Measurements from ENCODE around the gene FPR2. TPM values are rescaled to one million over a fixed set of nuclear protein-coding genes. Genes with fewer than 3 reads are reported as not detected.

Gene FPR2
- total and polyA plus RNA-seq, 2 donors (not counting 3 experiments of a cell fraction or from before 2014, with no cell fraction given): not detected

- dilution Hi-C loops (cut with MboI; ENCODE audit: extremely low pct_ligation_motif_present, low sequenced_read_pairs) (no loop called here), intact Hi-C loops (cut with micrococcal nuclease) (no loop called here)
- Histone ChIP-seq H3K4me2 (ENCODE audit: insufficient read depth, low read length) (no peak overlapping the region), H3K4me3 (replicated peaks in 1 of 3; ENCODE audit: insufficient read depth in 1 of 3, low read depth in 1 of 3, low read length in 3 of 3) (no peak overlapping the region), H3K79me2 (ENCODE audit: control insufficient read depth, insufficient read depth, low read length) (no peaks in the 10 kb centered on the region), H3K9me1 (replicated peaks; ENCODE audit: control insufficient read depth, extremely low read depth, insufficient read depth, low read length) (no peaks in the 10 kb centered on the region), H3K27ac (ENCODE audit: insufficient read depth, low read depth, low read length) (no peak overlapping the region), H3K9ac (replicated peaks; ENCODE audit: extremely low read depth, insufficient read depth, low read length) (no peak overlapping the region), H3K4me1 (ENCODE audit: control insufficient read depth, extremely low read depth, insufficient read depth, low read length) (no peaks in the 10 kb centered on the region), H3K27me3 (ENCODE audit: control insufficient read depth in 2 of 2, insufficient read depth in 2 of 2, low read length in 2 of 2) (no peaks in the 10 kb centered on the region), H3K9me3 (replicated peaks; ENCODE audit: control insufficient read depth, insufficient read depth, low read length) (peaks cover 2% of the 10 kb centered on the region), H2AFZ (ENCODE audit: low read depth, low read length) (no peak overlapping the region), H4K20me1 (replicated peaks; ENCODE audit: control insufficient read depth, extremely low read depth, insufficient read depth, low read length) (no peaks in the 10 kb centered on the region), H3K36me3 (ENCODE audit: control insufficient read depth in 2 of 2, extremely low read depth in 1 of 2, insufficient read depth in 2 of 2, low read length in 2 of 2) (no peaks in the 10 kb centered on the region)
- ChIA-PET POLR2A (no interaction called here), CTCF (no interaction called here)
- no peak for DNase-seq (ENCODE audit: low read depth, low spot score)
- TF ChIP-seq, protein P1, sequence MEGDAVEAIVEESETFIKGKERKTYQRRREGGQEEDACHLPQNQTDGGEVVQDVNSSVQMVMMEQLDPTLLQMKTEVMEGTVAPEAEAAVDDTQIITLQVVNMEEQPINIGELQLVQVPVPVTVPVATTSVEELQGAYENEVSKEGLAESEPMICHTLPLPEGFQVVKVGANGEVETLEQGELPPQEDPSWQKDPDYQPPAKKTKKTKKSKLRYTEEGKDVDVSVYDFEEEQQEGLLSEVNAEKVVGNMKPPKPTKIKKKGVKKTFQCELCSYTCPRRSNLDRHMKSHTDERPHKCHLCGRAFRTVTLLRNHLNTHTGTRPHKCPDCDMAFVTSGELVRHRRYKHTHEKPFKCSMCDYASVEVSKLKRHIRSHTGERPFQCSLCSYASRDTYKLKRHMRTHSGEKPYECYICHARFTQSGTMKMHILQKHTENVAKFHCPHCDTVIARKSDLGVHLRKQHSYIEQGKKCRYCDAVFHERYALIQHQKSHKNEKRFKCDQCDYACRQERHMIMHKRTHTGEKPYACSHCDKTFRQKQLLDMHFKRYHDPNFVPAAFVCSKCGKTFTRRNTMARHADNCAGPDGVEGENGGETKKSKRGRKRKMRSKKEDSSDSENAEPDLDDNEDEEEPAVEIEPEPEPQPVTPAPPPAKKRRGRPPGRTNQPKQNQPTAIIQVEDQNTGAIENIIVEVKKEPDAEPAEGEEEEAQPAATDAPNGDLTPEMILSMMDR (IDR thresholded peaks at IDR 0.05; ENCODE audit: extremely low read depth in 1 of 2, insufficient read depth in 1 of 2, low read depth in 1 of 2, low read length in 2 of 2): no peak
- TF ChIP-seq FOS (IDR thresholded peaks at IDR 0.05; ENCODE audit: borderline replicate concordance, insufficient read depth, low read length) (no peak), POLR2AphosphoS5 (IDR thresholded peaks at IDR 0.05; ENCODE audit: insufficient read depth, low read depth, low read length) (no peak), JUN (IDR thresholded peaks at IDR 0.05; ENCODE audit: borderline replicate concordance, insufficient read depth, insufficient read length, low read depth) (no peak), POLR2A (IDR thresholded peaks at IDR 0.05; ENCODE audit: low read depth, low read length) (no peak), MYC (IDR thresholded peaks at IDR 0.05; ENCODE audit: low read depth, low read length) (no peak), GATA2 (IDR thresholded peaks at IDR 0.05; ENCODE audit: insufficient read depth, insufficient read length, low read depth, low read length) (no peak), EZH2 (IDR thresholded peaks at IDR 0.05; ENCODE audit: borderline replicate concordance, low read depth, low read length, severe bottlenecking) (no peak)
- TF ChIP-seq, protein P2, sequence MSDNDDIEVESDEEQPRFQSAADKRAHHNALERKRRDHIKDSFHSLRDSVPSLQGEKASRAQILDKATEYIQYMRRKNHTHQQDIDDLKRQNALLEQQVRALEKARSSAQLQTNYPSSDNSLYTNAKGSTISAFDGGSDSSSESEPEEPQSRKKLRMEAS (IDR thresholded peaks at IDR 0.05; ENCODE audit: insufficient read depth, insufficient read length): no peak
- no TSS peak for BruUV-seq (replicated peaks)
- no peak for FAIRE-seq
Measured at GRCh38 chr19:51793994-51794393, 33.0 kb downstream of the FPR2 start.

All from endothelial cell of umbilical vein (primary cell).